ENCODE results near the gene MANF. TPM values are rescaled to one million over a fixed set of nuclear protein-coding genes. Genes with fewer than 3 reads are reported as not detected.

Gene MANF
- total and polyA plus RNA-seq, 2 donors (not counting 1 experiment from before 2014, with no cell fraction given): 19.8 to 29.7 TPM

GRCh38 chr3:51408813-51409212 lies 23.7 kb downstream of the MANF start:
- WGBS (ENCODE audit: insufficient coverage): 100% methylated on average over 2 of the region's 2 CpGs
- no peaks in the 10 kb centered on the region for H3K4me1 Mint-ChIP-seq
- H3K27ac Mint-ChIP-seq: no peak overlapping the region
- H3K9me3 Mint-ChIP-seq (ENCODE audit: insufficient read depth): no peaks in the 10 kb centered on the region
- ATAC-seq (ENCODE audit: low read depth) (no peak), DNase-seq (no peak)
- TF ChIP-seq CTCF (IDR thresholded peaks at IDR 0.05): no peak
- TF ChIP-seq EZH2 (IDR thresholded peaks at IDR 0.05; ENCODE audit: borderline replicate concordance, insufficient read depth, low read depth, low read length, poor library complexity, severe bottlenecking): no peak
- no peak overlapping the region for H3K27ac ChIP-seq (ENCODE audit: low read length in 2 of 2)
- no peak overlapping the region for H3K4me2 ChIP-seq (replicated peaks; ENCODE audit: low read depth, low read length, poor library complexity, severe bottlenecking)
- no peaks in the 10 kb centered on the region for H3K27me3 Mint-ChIP-seq
- no peaks in the 10 kb centered on the region for H3K27me3 ChIP-seq (replicated peaks in 1 of 4; ENCODE audit: control extremely low read depth in 1 of 4, control insufficient read depth in 3 of 4, insufficient read depth in 4 of 4, low read length in 3 of 4)
- no peaks in the 10 kb centered on the region for H3K4me1 ChIP-seq (ENCODE audit: control insufficient read depth in 2 of 2, insufficient read depth in 2 of 2, low read length in 2 of 2)
- ChIA-PET CTCF (no interaction called here), POLR2A (no interaction called here)
- no peak overlapping the region for H3K4me3 Mint-ChIP-seq
- H3K9ac ChIP-seq (ENCODE audit: low read length): no peak overlapping the region
- H2AFZ ChIP-seq (ENCODE audit: insufficient read depth, low read depth, low read length, poor library complexity, severe bottlenecking): no peak overlapping the region
- H3K79me2 ChIP-seq (ENCODE audit: control insufficient read depth, insufficient read depth, low read length): peaks cover 24% of the 10 kb centered on the region
- H3K4me3 ChIP-seq (ENCODE audit: control extremely low read depth in 1 of 5, extremely low read depth in 1 of 5, insufficient read depth in 1 of 5, low read depth in 2 of 5, low read length in 4 of 5): no peak overlapping the region
- no peaks in the 10 kb centered on the region for H3K9me3 ChIP-seq (ENCODE audit: control extremely low read depth in 1 of 3, control insufficient read depth in 2 of 3, insufficient read depth in 1 of 3, low read length in 2 of 3)
- peaks cover 5% of the 10 kb centered on the region for H4K20me1 ChIP-seq (ENCODE audit: control insufficient read depth, insufficient read depth, low read length, poor library complexity, severe bottlenecking)
- peaks cover 19 to 72% of the 10 kb centered on the region in 2 experiments for H3K36me3 ChIP-seq (replicated peaks in 1 of 2; ENCODE audit: control extremely low read depth in 1 of 2, control insufficient read depth in 1 of 2, extremely low read depth in 1 of 2, insufficient read depth in 2 of 2, low read length in 1 of 2)
- intact Hi-C loops (cut with micrococcal nuclease): no loop called here

- DNase-seq (no peak), ATAC-seq (ENCODE audit: low read depth) (no peak)
- CTCF ChIA-PET: interaction anchor here (1.0 kb wide), 1 partner anchor 12 kb away, joined by 4 read pairs; no protein-coding TSS in a partner anchor
- Histone ChIP-seq H3K4me3 (ENCODE audit: control extremely low read depth in 1 of 5, extremely low read depth in 1 of 5, insufficient read depth in 1 of 5, low read depth in 2 of 5, low read length in 4 of 5) (no peak overlapping the region), H3K9ac (ENCODE audit: low read length) (no peak overlapping the region), H3K36me3 (replicated peaks in 1 of 2; ENCODE audit: control extremely low read depth in 1 of 2, control insufficient read depth in 1 of 2, extremely low read depth in 1 of 2, insufficient read depth in 2 of 2, low read length in 1 of 2) (peaks cover 0 to 56% of the 10 kb centered on the region in 2 experiments), H2AFZ (ENCODE audit: insufficient read depth, low read depth, low read length, poor library complexity, severe bottlenecking) (no peak overlapping the region), H3K79me2 (ENCODE audit: control insufficient read depth, insufficient read depth, low read length) (no peaks in the 10 kb centered on the region), H4K20me1 (ENCODE audit: control insufficient read depth, insufficient read depth, low read length, poor library complexity, severe bottlenecking) (no peaks in the 10 kb centered on the region), H3K27ac (ENCODE audit: low read length in 2 of 2) (no peak overlapping the region), H3K4me1 (ENCODE audit: control insufficient read depth in 2 of 2, insufficient read depth in 2 of 2, low read length in 2 of 2) (no peaks in the 10 kb centered on the region), H3K9me3 (ENCODE audit: control extremely low read depth in 1 of 3, control insufficient read depth in 2 of 3, insufficient read depth in 1 of 3, low read length in 2 of 3) (no peaks in the 10 kb centered on the region), H3K4me2 (replicated peaks; ENCODE audit: low read depth, low read length, poor library complexity, severe bottlenecking) (no peak overlapping the region), H3K27me3 (replicated peaks in 1 of 4; ENCODE audit: control extremely low read depth in 1 of 4, control insufficient read depth in 3 of 4, insufficient read depth in 4 of 4, low read length in 3 of 4) (no peaks in the 10 kb centered on the region)
- no peak for TF ChIP-seq EZH2 (IDR thresholded peaks at IDR 0.05; ENCODE audit: borderline replicate concordance, insufficient read depth, low read depth, low read length, poor library complexity, severe bottlenecking)
- TF ChIP-seq CTCF (IDR thresholded peaks at IDR 0.05): no peak
- Mint-ChIP-seq H3K4me3 (no peak overlapping the region), H3K27ac (no peak overlapping the region), H3K4me1 (no peaks in the 10 kb centered on the region), H3K9me3 (ENCODE audit: insufficient read depth) (no peaks in the 10 kb centered on the region), H3K27me3 (no peaks in the 10 kb centered on the region)
- POLR2A ChIA-PET: no interaction called here
- 100% methylated on average over 1 of the region's 3 CpGs for WGBS (ENCODE audit: insufficient coverage)
- intact Hi-C loops (cut with micrococcal nuclease): no loop called here
Measured at GRCh38 chr3:51422211-51422610, 37.1 kb downstream of the MANF start.
